ENCODE results near the gene DNAH2. TPM values are rescaled to one million over a fixed set of nuclear protein-coding genes. Genes with fewer than 3 reads are reported as not detected.

DNAH2 gene
- total and polyA plus RNA-seq, 2 of the 8 experiments (the other 6 are each of a cell fraction or from before 2014, with no cell fraction given), result 0.13 to 0.18 TPM

GRCh38 chr17:7703584-7704479 lies 13.7 kb upstream of the DNAH2 start (continued):
- TF ChIP-seq, protein P1, sequence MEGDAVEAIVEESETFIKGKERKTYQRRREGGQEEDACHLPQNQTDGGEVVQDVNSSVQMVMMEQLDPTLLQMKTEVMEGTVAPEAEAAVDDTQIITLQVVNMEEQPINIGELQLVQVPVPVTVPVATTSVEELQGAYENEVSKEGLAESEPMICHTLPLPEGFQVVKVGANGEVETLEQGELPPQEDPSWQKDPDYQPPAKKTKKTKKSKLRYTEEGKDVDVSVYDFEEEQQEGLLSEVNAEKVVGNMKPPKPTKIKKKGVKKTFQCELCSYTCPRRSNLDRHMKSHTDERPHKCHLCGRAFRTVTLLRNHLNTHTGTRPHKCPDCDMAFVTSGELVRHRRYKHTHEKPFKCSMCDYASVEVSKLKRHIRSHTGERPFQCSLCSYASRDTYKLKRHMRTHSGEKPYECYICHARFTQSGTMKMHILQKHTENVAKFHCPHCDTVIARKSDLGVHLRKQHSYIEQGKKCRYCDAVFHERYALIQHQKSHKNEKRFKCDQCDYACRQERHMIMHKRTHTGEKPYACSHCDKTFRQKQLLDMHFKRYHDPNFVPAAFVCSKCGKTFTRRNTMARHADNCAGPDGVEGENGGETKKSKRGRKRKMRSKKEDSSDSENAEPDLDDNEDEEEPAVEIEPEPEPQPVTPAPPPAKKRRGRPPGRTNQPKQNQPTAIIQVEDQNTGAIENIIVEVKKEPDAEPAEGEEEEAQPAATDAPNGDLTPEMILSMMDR (IDR thresholded peaks at IDR 0.05; ENCODE audit: control extremely low read depth in 1 of 3, insufficient read depth in 1 of 3, low read depth in 1 of 3, low read length in 3 of 3), result no peak
- TF ChIP-seq SP4 (IDR thresholded peaks at IDR 0.05; ENCODE audit: low read length) (no peak), GTF2F1 (IDR thresholded peaks at IDR 0.05; ENCODE audit: borderline replicate concordance, low read depth, low read length) (no peak), KDM1A (IDR thresholded peaks at IDR 0.05; ENCODE audit: borderline replicate concordance, low read length) (no peak), TCF12 (IDR thresholded peaks at IDR 0.05; ENCODE audit: low read depth, low read length) (no peak), YY1 (IDR thresholded peaks at IDR 0.05; ENCODE audit: low read depth, low read length) (no peak), FOSL1 (IDR thresholded peaks at IDR 0.05; ENCODE audit: insufficient read depth, low read depth, low read length) (no peak), JUN (IDR thresholded peaks at IDR 0.05; ENCODE audit: low read depth, low read length) (no peak), RNF2 (IDR thresholded peaks at IDR 0.05; ENCODE audit: borderline replicate concordance, low read depth, low read length, missing control alignments, poor library complexity, severe bottlenecking) (no peak), POLR2A (IDR thresholded peaks at IDR 0.05; ENCODE audit: control extremely low read depth in 1 of 2, low read depth in 2 of 2, low read length in 2 of 2) (peak in 1 of 2 experiments; percentile 29; a peak in 1 of 3 replicates), HDAC2 (IDR thresholded peaks at IDR 0.05; ENCODE audit: borderline replicate concordance in 1 of 2, low read depth in 2 of 2, low read length in 2 of 2) (no peak), CEBPB (IDR thresholded peaks at IDR 0.05; ENCODE audit: low read depth, low read length) (no peak), EGR1 (IDR thresholded peaks at IDR 0.05; ENCODE audit: borderline replicate concordance, low read depth, low read length) (no peak), USF2 (IDR thresholded peaks at IDR 0.05; ENCODE audit: low read length) (no peak), SIN3A (conservative IDR thresholded peaks at IDR 0.05 in 1 of 2, IDR thresholded peaks at IDR 0.05 in 1 of 2; ENCODE audit: low read depth in 1 of 2, low read length in 2 of 2) (peak; percentile 73 to 83; a peak in 2 of 4 replicates), CTBP2 (IDR thresholded peaks at IDR 0.05; ENCODE audit: borderline replicate concordance, insufficient read depth, insufficient read length, low read length) (no peak), KDM5A (IDR thresholded peaks at IDR 0.05; ENCODE audit: low read length) (no peak)
- TF ChIP-seq, protein P2, sequence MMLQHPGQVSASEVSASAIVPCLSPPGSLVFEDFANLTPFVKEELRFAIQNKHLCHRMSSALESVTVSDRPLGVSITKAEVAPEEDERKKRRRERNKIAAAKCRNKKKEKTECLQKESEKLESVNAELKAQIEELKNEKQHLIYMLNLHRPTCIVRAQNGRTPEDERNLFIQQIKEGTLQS (IDR thresholded peaks at IDR 0.05; ENCODE audit: insufficient read depth, low read depth, low read length), result no peak
